ENCODE measurements around the gene GRID1.
A peak's percentile ranks its signal among the peaks of the same experiment; 100 is the strongest.

The GRID1 gene

DNA sequence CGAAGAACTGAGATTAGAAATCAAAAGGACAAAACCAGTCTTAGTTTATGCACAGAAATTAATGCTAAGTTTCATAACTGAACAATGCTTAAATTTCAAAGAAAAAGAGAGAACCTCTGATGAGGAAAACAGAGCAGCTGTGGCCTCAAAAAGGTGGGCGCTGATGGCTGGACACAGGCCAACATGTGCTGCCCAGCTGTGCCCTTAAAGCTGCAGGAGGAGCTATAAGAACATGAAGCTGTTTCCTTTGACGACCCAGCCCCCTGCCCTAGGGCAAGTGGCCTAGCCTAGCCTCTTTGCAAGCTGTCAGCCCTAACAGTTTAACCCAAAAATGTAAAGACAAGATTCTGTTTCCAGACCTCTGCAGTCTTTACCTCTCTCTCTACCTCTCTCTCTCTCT, 107.7 kb downstream of the GRID1 start:
- POLR2A ChIA-PET: no interaction called here
- H3K4me3 ChIP-seq (ENCODE audit: low read depth, low read length): no peak overlapping the region
- TF ChIP-seq ZNF596 (tag by site-specific recombination; IDR thresholded peaks at IDR 0.05): peak; percentile 41; the same call in 1 of the 2 replicates
- TF ChIP-seq ZNF366 (tag by site-specific recombination; conservative IDR thresholded peaks at IDR 0.05): no peak
- no peak for TF ChIP-seq BCL11A (tag by site-specific recombination; IDR thresholded peaks at IDR 0.05; ENCODE audit: low read depth)
- no peaks in the 10 kb centered on the region for H3K36me3 ChIP-seq (ENCODE audit: control insufficient read depth in 2 of 2, insufficient read depth in 1 of 2, low read length in 2 of 2)
- CTCF ChIA-PET: no interaction called here
- H3K4me1 ChIP-seq (ENCODE audit: control insufficient read depth, insufficient read depth, low read length): peaks cover 3% of the 10 kb centered on the region
- no peak overlapping the region for H3K27ac ChIP-seq (ENCODE audit: extremely low read depth, low read depth, low read length)
- no peaks in the 10 kb centered on the region for H3K9me3 ChIP-seq (ENCODE audit: control insufficient read depth, insufficient read depth, low read depth, low read length)

- POLR2A ChIA-PET: no interaction called here
- peaks cover 8% of the 10 kb centered on the region for H3K4me1 ChIP-seq (ENCODE audit: control insufficient read depth, insufficient read depth, low read length)
- H3K36me3 ChIP-seq (ENCODE audit: control insufficient read depth in 2 of 2, insufficient read depth in 1 of 2, low read length in 2 of 2): no peaks in the 10 kb centered on the region
- no peak overlapping the region for H3K27ac ChIP-seq (ENCODE audit: extremely low read depth, low read depth, low read length)
- H3K4me3 ChIP-seq (ENCODE audit: low read depth, low read length): no peak overlapping the region
- no peaks in the 10 kb centered on the region for H3K9me3 ChIP-seq (ENCODE audit: control insufficient read depth, insufficient read depth, low read depth, low read length)
- CTCF ChIA-PET: interaction anchor here (0.6 kb wide), 1 partner anchor 146 kb away, joined by 3 read pairs; no protein-coding TSS in a partner anchor
- TF ChIP-seq KLF16 (tag by site-specific recombination; IDR thresholded peaks at IDR 0.05) (no peak), ZFP37 (tag by site-specific recombination; IDR thresholded peaks at IDR 0.05) (no peak), FEZF1 (tag by site-specific recombination; IDR thresholded peaks at IDR 0.05) (no peak), HIC1 (tag by site-specific recombination; IDR thresholded peaks at IDR 0.05) (no peak), ZNF785 (tag by site-specific recombination; IDR thresholded peaks at IDR 0.05) (no peak), KLF10 (tag by site-specific recombination; IDR thresholded peaks at IDR 0.05) (no peak), ZNF114 (tag by site-specific recombination; IDR thresholded peaks at IDR 0.05) (no peak), SCRT1 (tag by site-specific recombination; IDR thresholded peaks at IDR 0.05; ENCODE audit: borderline replicate concordance) (no peak), ZNF18 (tag by site-specific recombination; IDR thresholded peaks at IDR 0.05) (no peak), ZFHX2 (tag by site-specific recombination; conservative IDR thresholded peaks at IDR 0.05) (peak; percentile 42; the same call in 1 of the 2 replicates), WT1 (tag by site-specific recombination; IDR thresholded peaks at IDR 0.05) (no peak), SETDB1 (IDR thresholded peaks at IDR 0.05; ENCODE audit: insufficient read length, low read length) (peak; percentile 7), HOXC10 (CRISPR knock-in tag; IDR thresholded peaks at IDR 0.05) (no peak), ZNF335 (tag by site-specific recombination; conservative IDR thresholded peaks at IDR 0.05) (no peak), ATF2 (tag by site-specific recombination; IDR thresholded peaks at IDR 0.05; ENCODE audit: low read depth) (peak; percentile 76), ZNF398 (tag by site-specific recombination; IDR thresholded peaks at IDR 0.05) (no peak), ZNF549 (tag by site-specific recombination; IDR thresholded peaks at IDR 0.05) (no peak), TRIM28 (IDR thresholded peaks at IDR 0.05; ENCODE audit: borderline replicate concordance, low read length) (no peak), IKZF3 (tag by site-specific recombination; IDR thresholded peaks at IDR 0.05) (no peak)
- TF ChIP-seq, protein P1, sequence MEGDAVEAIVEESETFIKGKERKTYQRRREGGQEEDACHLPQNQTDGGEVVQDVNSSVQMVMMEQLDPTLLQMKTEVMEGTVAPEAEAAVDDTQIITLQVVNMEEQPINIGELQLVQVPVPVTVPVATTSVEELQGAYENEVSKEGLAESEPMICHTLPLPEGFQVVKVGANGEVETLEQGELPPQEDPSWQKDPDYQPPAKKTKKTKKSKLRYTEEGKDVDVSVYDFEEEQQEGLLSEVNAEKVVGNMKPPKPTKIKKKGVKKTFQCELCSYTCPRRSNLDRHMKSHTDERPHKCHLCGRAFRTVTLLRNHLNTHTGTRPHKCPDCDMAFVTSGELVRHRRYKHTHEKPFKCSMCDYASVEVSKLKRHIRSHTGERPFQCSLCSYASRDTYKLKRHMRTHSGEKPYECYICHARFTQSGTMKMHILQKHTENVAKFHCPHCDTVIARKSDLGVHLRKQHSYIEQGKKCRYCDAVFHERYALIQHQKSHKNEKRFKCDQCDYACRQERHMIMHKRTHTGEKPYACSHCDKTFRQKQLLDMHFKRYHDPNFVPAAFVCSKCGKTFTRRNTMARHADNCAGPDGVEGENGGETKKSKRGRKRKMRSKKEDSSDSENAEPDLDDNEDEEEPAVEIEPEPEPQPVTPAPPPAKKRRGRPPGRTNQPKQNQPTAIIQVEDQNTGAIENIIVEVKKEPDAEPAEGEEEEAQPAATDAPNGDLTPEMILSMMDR (tag by site-specific recombination; IDR thresholded peaks at IDR 0.05): no peak
Measured at GRCh38 chr10:86258499-86258898, 108.1 kb downstream of the GRID1 start.
